K562 (cell line): ENCODE results near the gene RBSN. TPM values are rescaled to one million over a fixed set of nuclear protein-coding genes. Genes with fewer than 3 reads are reported as not detected.

Experiments used
- ATAC-seq: fragments of 200-7000 bp; cut with Tn5 transposase; 3 replicates; pipeline ENCODE4 v1.9.1; 2020; ENCODE audit warnings: moderate library complexity
- BruUV-seq: library from RNA; stranded (reverse); fragments of 400-500 nt; replicated peaks from 2 replicates; lab custom pipeline; 2021; lab: Mats Ljungman, UMichigan
- CTCF ChIA-PET: fragments of 300-600 bp; formaldehyde crosslinking; extraction: SDS; loops from one replicate; lab custom pipeline; 2021; ENCODE audit warnings: low intra/inter-chr PET ratio; lab: Yijun Ruan, JAX
- POLR2A ChIA-PET: fragments of 300-600, 350-650 bp; sonication (Branson Sonifier 250); formaldehyde crosslinking; extraction: SDS; loops from one replicate; lab custom pipeline; 2021; ENCODE audit warnings: antibody characterized with exemption, inconsistent platforms; lab: Yijun Ruan, JAX
- DNase-seq, 4 experiments: peaks; one replicate each; pipeline versions ENCODE4 v3.0.0 to v3.0.0-alpha.2; 2011 to 2018; ENCODE audit warnings: low spot score in 3 of 4, mixed read lengths in 3 of 4; ENCODE audit errors: extremely low read depth in 1 of 4
- FAIRE-seq: peaks from 2 replicates; lab custom pipeline; 2011; peaks lifted over from hg19 to GRCh38; lab: Jason Lieb, UNC
- H2AFZ ChIP-seq: 2 replicates; pipeline ENCODE4 v1.6.0; 2011; ENCODE audit warnings: low read depth, low read length, control low read depth, inconsistent platforms
- H3K27ac ChIP-seq: fragments of 200-600 bp; 3 replicates; pipeline ENCODE4 v1.8.0; 2011; ENCODE audit warnings: low read depth, mild to moderate bottlenecking, control low read depth, inconsistent platforms, low read length, moderate library complexity, mixed read lengths; ENCODE audit errors: extremely low read depth
- H3K27me3 ChIP-seq, 2 experiments: fragments of 300-600 bp in 1 of 2; 2 replicates in 1 of 2; 3 replicates in 1 of 2; pipeline versions ENCODE4 v1.6.0 to v1.8.0; 2011; ENCODE audit warnings: inconsistent platforms in 2 of 2, low read length in 2 of 2, mild to moderate bottlenecking in 1 of 2, mixed read lengths in 1 of 2, moderate library complexity in 1 of 2; ENCODE audit not compliant: control insufficient read depth in 2 of 2, insufficient read depth in 2 of 2
- H3K36me3 ChIP-seq: fragments of 300-600 bp; 3 replicates; pipeline ENCODE4 v1.8.0; 2011; ENCODE audit warnings: mild to moderate bottlenecking, low read length, inconsistent platforms; ENCODE audit not compliant: control insufficient read depth, insufficient read depth
- H3K4me1 ChIP-seq, 2 experiments: fragments of 200-600 bp in 1 of 2; replicated peaks in 1 of 2; 2 replicates in 1 of 2; 3 replicates in 1 of 2; pipeline versions ENCODE4 v1.5.1 to v1.8.0; 2011; ENCODE audit warnings: inconsistent platforms in 2 of 2, low read length in 2 of 2, mild to moderate bottlenecking in 1 of 2, mixed read lengths in 1 of 2, moderate library complexity in 1 of 2; ENCODE audit not compliant: control insufficient read depth in 2 of 2, insufficient read depth in 2 of 2
- H3K4me2 ChIP-seq: 2 replicates; pipeline ENCODE4 v1.6.1; 2011; ENCODE audit warnings: low read length, control low read depth, inconsistent platforms, mixed read lengths; ENCODE audit not compliant: insufficient read depth
- H3K4me3 ChIP-seq: fragments of 200-600 bp; sonication (generic), shearing (Covaris generic); 2 replicates; pipeline ENCODE4 v1.5.1; 2016; ENCODE audit warnings: control low read depth, inconsistent platforms
- H3K79me2 ChIP-seq: fragments of 200-600 bp; 3 replicates; pipeline ENCODE4 v1.8.0; 2011; ENCODE audit warnings: low read length, inconsistent platforms; ENCODE audit not compliant: control insufficient read depth, insufficient read depth
- H3K9ac ChIP-seq, 2 experiments: 2 replicates each; pipeline versions ENCODE4 v1.6.0 to v1.6.1; 2011; ENCODE audit warnings: low read depth in 2 of 2, low read length in 2 of 2, control low read depth in 1 of 2, inconsistent platforms in 1 of 2, mild to moderate bottlenecking in 1 of 2, mixed read lengths in 1 of 2; ENCODE audit not compliant: insufficient read depth in 1 of 2
- H3K9me1 ChIP-seq: one replicate; pipeline ENCODE4 v1.6.0; 2011; ENCODE audit warnings: inconsistent platforms, mild to moderate bottlenecking, low read length, moderate library complexity; ENCODE audit not compliant: control insufficient read depth, insufficient read depth
- H3K9me3 ChIP-seq: replicated peaks from 2 replicates; pipeline ENCODE4 v1.5.1; 2011; ENCODE audit warnings: low read depth, low read length, inconsistent platforms; ENCODE audit not compliant: control insufficient read depth, insufficient read depth
- H4K20me1 ChIP-seq: replicated peaks from 2 replicates; pipeline ENCODE4 v1.6.1; 2011; ENCODE audit warnings: low read length, inconsistent platforms, mixed read lengths; ENCODE audit not compliant: control insufficient read depth, insufficient read depth
- COPS2 ChIP-seq: fragments of 450-650 bp; conservative IDR thresholded peaks from 2 replicates; pipeline ENCODE4 v1.6.1; 2016; ENCODE audit warnings: mild to moderate bottlenecking, moderate library complexity
- ERF ChIP-seq: fragments of 450-650 bp; formaldehyde crosslinking; IDR thresholded peaks from 2 replicates; pipeline ENCODE4 v1.4.0; 2020; ENCODE audit warnings: mild to moderate bottlenecking, mixed read lengths
- GATA2 ChIP-seq: sonication (generic); formaldehyde crosslinking; IDR thresholded peaks from 2 replicates; pipeline ENCODE4 v1.4.0; 2020; ENCODE audit warnings: mild to moderate bottlenecking, missing genetic modification reagents
- NFATC3 ChIP-seq: fragments of 450-650 bp; IDR thresholded peaks from 2 replicates; pipeline ENCODE4 v1.6.1; 2017; ENCODE audit warnings: mild to moderate bottlenecking
- RFX5 ChIP-seq: IDR thresholded peaks from 2 replicates; pipeline ENCODE4 v1.6.1; 2011; ENCODE audit warnings: low read depth, mild to moderate bottlenecking, improper control_type of control experiment, low read length
- ZBTB1 ChIP-seq: sonication (generic); formaldehyde crosslinking; IDR thresholded peaks from 2 replicates; pipeline ENCODE4 v1.8.1; 2023; ENCODE audit warnings: missing genetic modification reagents, low read depth, mild to moderate bottlenecking, borderline replicate concordance
- ZFP36 ChIP-seq: fragments of 150-350 bp; IDR thresholded peaks from 2 replicates; pipeline ENCODE4 v1.6.1; 2018; ENCODE audit warnings: low read length, low read depth; ENCODE audit not compliant: partially characterized antibody
- WGBS: fragments of 100-300 bp; shearing (Covaris generic); methylation state at CpG from one replicate; pipeline ENCODE4 v1.1.6; 2016; ENCODE audit warnings: low coverage, mixed read lengths; ENCODE audit not compliant: insufficient coverage; ENCODE audit errors: missing lambda C conversion rate; 5-methylcytosine and 5-hydroxymethylcytosine counted together
- in situ Hi-C: fragments of 300-500 bp; cut with MboI; formaldehyde crosslinking; loops from 4 replicates; pipeline ENCODE4 v1.15.0; 2018; ENCODE audit warnings: inconsistent platforms, mixed read lengths
- intact Hi-C: fragments of 100-400 bp; cut with micrococcal nuclease; formaldehyde crosslinking; loops from 2 replicates; pipeline ENCODE4 v1.14.2; 2022
- polyA plus RNA-seq, 8 experiments: library from polyadenylated mRNA; depleted of rRNA in 4 of 8; stranded (reverse) in 5 of 8; unstranded in 3 of 8; fragments of >200 nt; fragmentation: Nextera tagmentation in 2 of 8; fragmentation: Illumina TruSeq in 1 of 8; extraction: Ambion mirVana in 2 of 8; extraction: Trizol in 1 of 8; gene quantifications; 2 replicates each; pipeline versions ENCODE4 v1.2.1 to v1.2.3, GENCODE V29; 2011 to 2014; ENCODE audit warnings: inconsistent platforms in 1 of 8, missing spikeins in 1 of 8
- total RNA-seq, 7 experiments: library from RNA; depleted of rRNA in 6 of 7; stranded (reverse); fragments of >200 nt in 6 of 7; fragmentation: Illumina TruSeq in 2 of 7; extraction: Trizol in 2 of 7; gene quantifications; 2 replicates each; pipeline versions ENCODE4 v1.2.1 to v1.2.3, GENCODE V29; 2011 to 2021; ENCODE audit warnings: low replicate concordance in 1 of 7
- TF ChIP-seq, protein P1 (sequence below): fragments of 250-450 bp; sonication (Bioruptor Pico); IDR thresholded peaks from 2 replicates; pipeline ENCODE4 v1.8.0; 2021; ENCODE audit warnings: moderate library complexity, mild to moderate bottlenecking, inconsistent platforms
- TF ChIP-seq, protein P2 (sequence below): fragments of 450-650 bp; IDR thresholded peaks from 2 replicates; pipeline ENCODE4 v1.6.1; 2014; ENCODE audit warnings: low read depth, mild to moderate bottlenecking, moderate library complexity, borderline replicate concordance

Gene RBSN
- total and polyA plus RNA-seq, 9 of the 15 experiments (the other 6 are each of a cell fraction or from before 2014, with no cell fraction given), result 2.9 to 19.6 (median 15.0) TPM

GRCh38 chr3:15049584-15049983 lies 49.4 kb downstream of the RBSN start:
- intact Hi-C loops, result no loop called here
- Histone ChIP-seq H2AFZ (no peak overlapping the region), H4K20me1 (peaks cover 38% of the 10 kb centered on the region), H3K9ac (no peak overlapping the region), H3K27ac (no peak overlapping the region), H3K79me2 (peaks cover 62% of the 10 kb centered on the region), H3K4me2 (no peak overlapping the region), H3K4me3 (no peak overlapping the region), H3K36me3 (peaks cover 99% of the 10 kb centered on the region), H3K9me1 (peaks cover 15% of the 10 kb centered on the region), H3K4me1 (peaks cover 29 to 34% of the 10 kb centered on the region in 2 experiments), H3K9me3 (no peaks in the 10 kb centered on the region), H3K27me3 (no peaks in the 10 kb centered on the region)
- in situ Hi-C loops, result no loop called here
- TF ChIP-seq ZBTB1 (CRISPR knock-in tag) (no peak), ERF (no peak)
- no peak for DNase-seq
- WGBS, result 100% methylated on average over 2 of the region's 2 CpGs
- ATAC-seq, result no peak
- ChIA-PET POLR2A (interaction anchor here (0.6 to 2.3 kb wide), 3 partner anchors 15 to 24 kb away, joined by 4 to 18 read pairs (median 5); partner anchors contain the start of gene MRPS25), CTCF (interaction anchor here (0.7 kb wide), 1 partner anchor 150 kb away, joined by 3 read pairs; no protein-coding TSS in a partner anchor)
- FAIRE-seq, result no peak
- BruUV-seq, result no TSS peak

GRCh38 chr3:15045667-15046066 lies 53.3 kb downstream of the RBSN start:
- H3K9me1 ChIP-seq, result no peaks in the 10 kb centered on the region
- BruUV-seq, result no TSS peak
- H3K36me3 ChIP-seq, result peaks cover 100% of the 10 kb centered on the region
- CTCF ChIA-PET, result no interaction called here
- POLR2A ChIA-PET, result interaction anchor here (0.7 kb wide), 2 partner anchors 8 to 19 kb away, joined by 3 read pairs; no protein-coding TSS in a partner anchor
- FAIRE-seq (no peak), DNase-seq (no peak), ATAC-seq (no peak)
- TF ChIP-seq GATA2 (no peak), COPS2 (no peak), RFX5 (no peak), ZFP36 (no peak), NFATC3 (no peak)
- TF ChIP-seq, protein P1, sequence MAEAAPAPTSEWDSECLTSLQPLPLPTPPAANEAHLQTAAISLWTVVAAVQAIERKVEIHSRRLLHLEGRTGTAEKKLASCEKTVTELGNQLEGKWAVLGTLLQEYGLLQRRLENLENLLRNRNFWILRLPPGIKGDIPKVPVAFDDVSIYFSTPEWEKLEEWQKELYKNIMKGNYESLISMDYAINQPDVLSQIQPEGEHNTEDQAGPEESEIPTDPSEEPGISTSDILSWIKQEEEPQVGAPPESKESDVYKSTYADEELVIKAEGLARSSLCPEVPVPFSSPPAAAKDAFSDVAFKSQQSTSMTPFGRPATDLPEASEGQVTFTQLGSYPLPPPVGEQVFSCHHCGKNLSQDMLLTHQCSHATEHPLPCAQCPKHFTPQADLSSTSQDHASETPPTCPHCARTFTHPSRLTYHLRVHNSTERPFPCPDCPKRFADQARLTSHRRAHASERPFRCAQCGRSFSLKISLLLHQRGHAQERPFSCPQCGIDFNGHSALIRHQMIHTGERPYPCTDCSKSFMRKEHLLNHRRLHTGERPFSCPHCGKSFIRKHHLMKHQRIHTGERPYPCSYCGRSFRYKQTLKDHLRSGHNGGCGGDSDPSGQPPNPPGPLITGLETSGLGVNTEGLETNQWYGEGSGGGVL (CRISPR knock-in tag), result no peak
- TF ChIP-seq, protein P2, sequence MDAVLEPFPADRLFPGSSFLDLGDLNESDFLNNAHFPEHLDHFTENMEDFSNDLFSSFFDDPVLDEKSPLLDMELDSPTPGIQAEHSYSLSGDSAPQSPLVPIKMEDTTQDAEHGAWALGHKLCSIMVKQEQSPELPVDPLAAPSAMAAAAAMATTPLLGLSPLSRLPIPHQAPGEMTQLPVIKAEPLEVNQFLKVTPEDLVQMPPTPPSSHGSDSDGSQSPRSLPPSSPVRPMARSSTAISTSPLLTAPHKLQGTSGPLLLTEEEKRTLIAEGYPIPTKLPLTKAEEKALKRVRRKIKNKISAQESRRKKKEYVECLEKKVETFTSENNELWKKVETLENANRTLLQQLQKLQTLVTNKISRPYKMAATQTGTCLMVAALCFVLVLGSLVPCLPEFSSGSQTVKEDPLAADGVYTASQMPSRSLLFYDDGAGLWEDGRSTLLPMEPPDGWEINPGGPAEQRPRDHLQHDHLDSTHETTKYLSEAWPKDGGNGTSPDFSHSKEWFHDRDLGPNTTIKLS, result no peak
- intact Hi-C loops, result no loop called here
- no peaks in the 10 kb centered on the region for H3K27me3 ChIP-seq
- H3K4me3 ChIP-seq, result no peak overlapping the region
- H3K9me3 ChIP-seq, result no peaks in the 10 kb centered on the region
- in situ Hi-C loops, result no loop called here
- no peak overlapping the region for H2AFZ ChIP-seq
- WGBS, result 82% methylated on average over 1 of the region's 1 CpG
- H4K20me1 ChIP-seq, result peaks cover 26% of the 10 kb centered on the region
- peaks cover 3 to 15% of the 10 kb centered on the region in 2 experiments; a peak in 4 of 5 replicates for H3K4me1 ChIP-seq
- H3K79me2 ChIP-seq, result peaks cover 30% of the 10 kb centered on the region
- no peak overlapping the region for H3K4me2 ChIP-seq
- H3K9ac ChIP-seq, result no peak overlapping the region
- no peak overlapping the region for H3K27ac ChIP-seq
